GM18867 (cell line): ENCODE data around the gene SH3GL3.
A peak's percentile ranks its signal among the peaks of the same experiment; 100 is the strongest.

Experiments used
- ATAC-seq: cut with Tn5 transposase; IDR thresholded peaks from one replicate; pipeline ENCODE4 v1.9.1; 2021; ENCODE audit warnings: mild to moderate bottlenecking, moderate library complexity; ENCODE audit not compliant: unreplicated experiment

SH3GL3 gene

DNA sequence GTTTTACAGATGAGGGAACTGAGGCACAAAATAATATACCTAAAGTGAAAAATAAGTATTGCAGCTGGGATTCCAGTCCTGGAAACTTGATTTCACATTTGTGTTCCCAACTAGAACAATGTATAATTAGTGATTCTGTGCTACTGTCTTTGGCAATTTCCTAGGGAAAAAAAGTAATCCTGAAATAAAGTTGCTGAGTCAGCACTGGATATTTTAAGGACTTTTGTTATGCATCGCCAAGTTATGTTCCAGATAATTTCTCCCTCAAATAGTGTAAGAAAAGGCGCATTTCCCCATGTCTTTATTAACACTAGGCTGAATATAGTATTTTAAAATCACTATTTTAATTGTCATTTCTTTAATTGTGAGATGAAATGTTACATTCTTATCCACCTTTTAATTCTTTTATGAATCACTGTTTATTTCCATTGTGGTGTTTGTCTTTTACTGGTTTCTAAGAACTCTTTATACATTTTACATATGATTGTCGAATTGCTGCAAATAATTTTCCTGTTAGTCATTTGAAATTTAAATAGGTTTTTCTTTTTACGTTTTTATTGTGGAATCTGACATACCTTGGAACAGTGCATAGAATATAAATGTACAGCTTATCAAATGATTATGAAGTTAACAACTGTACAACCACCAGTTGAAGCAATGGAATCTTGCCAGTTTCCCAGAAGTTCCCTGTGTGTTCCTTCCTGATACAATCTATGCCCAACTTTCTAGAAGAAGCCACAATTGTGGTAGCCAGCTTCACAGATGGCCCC lies 56.6 kb downstream of the SH3GL3 start:
- ATAC-seq = no peak

GRCh38 chr15:83504365-83504764 lies 57.2 kb downstream of the SH3GL3 start:
- ATAC-seq = no peak

DNA sequence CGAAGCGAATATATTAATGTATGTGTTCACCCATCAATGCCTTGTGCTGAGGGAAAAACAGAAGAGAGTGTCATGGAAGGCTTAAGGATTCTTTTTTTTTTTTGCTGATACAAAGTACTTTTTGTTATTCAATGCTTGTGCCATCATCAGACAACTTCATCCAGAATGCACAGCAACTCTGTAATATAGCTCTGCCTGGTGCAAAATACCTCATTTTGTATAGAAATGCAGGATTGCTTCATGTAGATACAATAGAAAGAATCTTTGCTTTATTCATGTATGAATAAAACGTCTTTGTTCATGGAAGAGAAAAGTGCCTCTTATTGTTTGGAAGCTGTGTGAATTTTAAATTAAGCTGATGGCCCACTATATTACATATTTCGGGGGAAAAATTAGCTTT lies 62.9 kb downstream of the SH3GL3 start:
- no peak for ATAC-seq

- no peak for ATAC-seq
Measured at GRCh38 chr15:83512459-83512858, 65.3 kb downstream of the SH3GL3 start.

DNA sequence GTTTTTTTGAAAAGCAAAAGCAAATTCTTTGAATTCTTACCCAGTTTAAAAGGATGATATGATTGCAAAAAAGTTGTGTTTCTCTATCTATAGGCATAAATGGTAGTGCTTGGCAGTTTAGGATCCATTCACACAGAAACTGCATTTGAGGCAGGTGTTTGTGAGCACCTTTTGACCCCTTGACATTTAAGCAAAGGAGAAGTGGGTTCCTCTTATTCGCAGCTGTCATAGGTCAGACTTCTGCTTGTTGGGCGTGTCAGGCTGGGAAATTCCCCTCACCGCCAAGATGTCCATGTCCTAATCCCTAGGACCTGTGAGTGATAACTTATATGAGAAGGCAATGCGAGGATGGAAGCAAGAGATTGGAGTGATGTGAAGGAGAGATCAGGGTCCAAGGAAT lies 67.4 kb downstream of the SH3GL3 start:
- ATAC-seq = no peak

DNA sequence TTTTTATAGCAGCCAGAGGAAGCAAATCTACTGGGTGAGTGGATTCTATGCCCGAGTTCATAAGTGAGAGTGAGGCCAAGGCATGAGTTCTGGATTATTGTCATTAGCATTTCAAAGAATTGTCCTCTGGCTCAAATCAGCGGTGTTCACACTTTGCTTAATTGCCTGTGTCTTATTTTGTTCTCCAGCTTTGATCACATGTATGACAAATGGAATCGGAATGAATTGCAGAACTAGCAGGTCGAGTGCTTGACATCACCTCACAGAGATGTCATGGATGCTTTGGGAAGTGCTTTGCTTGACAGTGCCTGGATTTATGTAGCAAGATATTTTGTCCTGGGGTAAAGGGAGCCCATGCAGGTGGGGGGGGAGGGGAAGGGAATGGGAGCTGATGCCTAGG lies 68.0 kb downstream of the SH3GL3 start:
- no peak for ATAC-seq

DNA sequence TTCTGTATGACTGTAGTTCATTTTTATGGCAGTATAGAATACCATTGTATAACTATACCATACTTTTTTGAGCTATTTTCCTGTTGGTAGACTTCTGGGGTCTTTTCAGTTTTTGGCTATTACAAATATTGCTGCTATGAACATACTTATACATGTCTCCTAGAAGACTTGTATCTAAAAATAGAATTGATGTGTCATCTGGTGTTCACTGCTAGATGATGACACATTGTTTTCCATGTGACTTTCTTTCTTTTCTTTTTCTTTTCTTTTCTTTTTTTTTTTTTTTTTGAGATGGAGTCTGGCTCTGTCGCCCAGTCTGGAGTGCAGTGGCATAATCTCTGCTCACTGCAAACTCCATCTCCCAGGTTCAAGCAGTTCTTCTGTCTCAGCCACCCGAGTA lies 69.8 kb downstream of the SH3GL3 start:
- no peak for ATAC-seq

- ATAC-seq = no peak
Measured at GRCh38 chr15:83526319-83526718, 79.2 kb downstream of the SH3GL3 start.

DNA sequence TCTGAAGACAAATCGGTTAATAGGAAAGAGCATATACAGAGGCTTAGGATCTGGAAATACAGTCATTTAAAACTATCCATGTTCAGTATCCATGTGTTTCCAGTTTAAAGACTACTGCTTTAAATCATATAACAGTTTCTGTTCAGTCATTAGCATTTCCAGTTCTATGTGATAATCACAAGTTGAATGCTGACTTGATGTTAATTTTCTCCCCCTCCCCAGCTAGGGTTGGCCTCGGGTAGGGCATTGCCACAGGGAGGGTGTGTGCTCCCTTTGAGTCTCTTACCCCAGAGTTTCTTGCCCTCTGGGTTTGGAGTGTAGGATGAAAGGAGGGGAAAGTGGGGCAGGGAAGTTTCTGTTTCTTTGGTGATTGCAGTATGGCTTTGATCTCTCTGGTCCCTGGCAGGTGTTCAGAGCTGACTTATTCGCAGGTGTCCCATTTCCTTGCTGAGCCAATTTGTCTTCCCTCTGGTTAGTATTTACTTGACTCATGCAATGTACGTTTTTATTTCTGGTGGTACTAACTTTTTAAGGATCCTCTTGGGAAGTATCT lies 86.3 kb downstream of the SH3GL3 start:
- ATAC-seq = no peak

DNA sequence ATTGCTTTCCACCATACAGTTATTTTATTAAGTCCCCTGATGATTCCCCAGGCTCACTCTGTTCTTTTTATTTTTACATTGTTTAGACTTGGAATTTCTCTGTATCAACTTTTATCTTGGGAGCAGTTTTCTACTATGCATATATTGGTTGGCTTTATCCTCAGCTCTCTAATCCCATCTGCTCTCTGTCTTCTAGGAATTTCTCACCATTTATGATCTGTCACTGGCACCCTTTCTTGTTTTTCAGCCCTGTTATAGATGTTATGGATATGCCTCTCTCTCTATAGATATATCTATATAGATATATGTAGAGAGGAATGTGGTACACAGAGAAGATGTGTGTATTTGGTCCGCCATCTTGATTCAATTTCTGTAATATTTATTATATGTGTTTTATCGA lies 90.5 kb downstream of the SH3GL3 start:
- ATAC-seq = no peak

DNA sequence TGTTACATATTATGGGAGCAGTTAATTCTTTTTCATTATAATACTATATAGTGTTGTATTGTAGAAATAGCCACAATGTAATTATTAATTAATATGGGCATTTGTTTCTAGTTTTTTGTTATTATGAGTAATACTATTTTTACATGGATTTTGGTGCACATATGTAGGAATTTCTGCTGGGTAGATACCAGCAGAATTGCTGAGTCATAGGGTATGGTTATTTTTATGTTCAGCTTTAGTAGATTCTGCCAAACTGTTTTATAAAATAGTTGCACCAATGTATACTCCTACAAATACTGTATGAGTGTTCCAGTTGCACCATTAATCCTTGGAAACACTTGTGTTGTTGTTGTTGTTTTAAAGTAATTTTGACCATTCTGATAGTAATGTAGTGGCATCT lies 91.5 kb downstream of the SH3GL3 start:
- no peak for ATAC-seq

GRCh38 chr15:83545804-83546511 lies 98.8 kb downstream of the SH3GL3 start:
- ATAC-seq = no peak

- no peak for ATAC-seq
Measured at GRCh38 chr15:83546512-83546888, 99.4 kb downstream of the SH3GL3 start.

GRCh38 chr15:83547168-83547567 lies 100.0 kb downstream of the SH3GL3 start:
- ATAC-seq = no peak

- ATAC-seq = no peak
Measured at GRCh38 chr15:83549623-83550022, 102.5 kb downstream of the SH3GL3 start.

GRCh38 chr15:83554558-83554957 lies 107.4 kb downstream of the SH3GL3 start:
- no peak for ATAC-seq

- ATAC-seq = no peak
Measured at GRCh38 chr15:83555383-83555782, 108.2 kb downstream of the SH3GL3 start.

GRCh38 chr15:83556068-83556467 lies 108.9 kb downstream of the SH3GL3 start:
- no peak for ATAC-seq

- no peak for ATAC-seq
Measured at GRCh38 chr15:83556754-83557153, 109.6 kb downstream of the SH3GL3 start.

- ATAC-seq = no peak
Measured at GRCh38 chr15:83558146-83558545, 111.0 kb downstream of the SH3GL3 start.

DNA sequence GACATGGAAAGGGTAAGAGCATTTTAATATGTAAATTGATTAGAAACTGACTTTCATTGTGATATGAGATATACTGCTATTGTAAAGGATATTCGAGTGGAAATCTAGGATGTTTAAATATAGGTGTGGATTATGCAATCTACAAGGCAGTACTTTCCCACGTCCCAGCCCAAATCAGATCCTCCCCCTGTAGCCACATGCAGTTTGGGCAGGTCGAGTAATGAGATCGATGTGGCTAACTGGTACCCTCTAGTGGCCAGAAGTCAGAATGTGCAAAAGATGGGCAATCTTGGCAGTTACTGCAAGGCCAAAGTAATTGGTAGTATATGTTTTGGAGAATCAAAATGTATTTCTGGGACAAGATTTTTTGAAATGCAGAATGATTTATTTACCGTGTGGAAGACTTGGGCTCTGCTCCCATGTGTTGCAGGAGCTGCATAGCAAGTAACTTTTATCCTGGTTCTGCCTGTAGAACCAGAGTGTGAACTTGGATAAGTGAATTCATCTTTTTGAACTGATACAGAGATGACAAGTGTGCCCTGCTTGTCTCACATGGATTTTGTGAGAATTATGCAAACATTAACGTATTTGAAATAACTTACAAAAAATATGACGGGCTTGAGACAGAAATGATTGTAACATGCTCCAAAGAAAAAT lies 112.3 kb downstream of the SH3GL3 start:
- ATAC-seq = peak; percentile 75

DNA sequence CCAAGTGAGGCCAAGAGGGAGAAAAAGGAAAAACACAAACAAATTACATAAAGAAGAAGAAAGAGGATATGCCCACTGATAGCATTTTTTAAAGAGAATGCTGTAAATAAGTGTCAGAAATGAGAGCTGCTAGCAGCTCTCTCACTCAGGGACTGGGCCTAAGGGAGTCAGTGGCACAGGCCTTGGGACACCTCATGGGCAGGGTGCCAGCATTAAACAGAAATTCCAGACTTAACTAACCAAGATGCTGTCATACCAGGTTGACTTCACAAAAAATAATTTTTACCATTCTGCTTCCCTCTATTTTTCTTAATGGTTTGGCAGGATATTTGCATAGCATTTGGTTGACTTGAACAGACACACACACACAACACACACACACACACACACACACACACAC lies 114.5 kb downstream of the SH3GL3 start:
- no peak for ATAC-seq
